HEK293 (cell line): ENCODE measurements around the gene ECSIT.

Experiments
- CTCF ChIP-seq: fragments of 450-650 bp; formaldehyde crosslinking; IDR thresholded peaks from 2 replicates; pipeline ENCODE4 v1.5.1; 2016; ENCODE audit warnings: missing biosample characterization, missing genetic modification characterization
- ZNF121 ChIP-seq: fragments of 450-650 bp; formaldehyde crosslinking; IDR thresholded peaks from 2 replicates; pipeline ENCODE4 v1.5.1; 2016; ENCODE audit warnings: missing biosample characterization, missing genetic modification characterization
- ZNF394 ChIP-seq: fragments of 450-650 bp; formaldehyde crosslinking; IDR thresholded peaks from 2 replicates; pipeline ENCODE4 v1.5.1; 2016; ENCODE audit warnings: missing biosample characterization, missing genetic modification characterization, mild to moderate bottlenecking, moderate library complexity, borderline replicate concordance

- TF ChIP-seq ZNF394 (tag by site-specific recombination) (no peak), CTCF (tag by site-specific recombination) (no peak), ZNF121 (tag by site-specific recombination) (no peak)
These were observed 24.4 kb downstream of the ECSIT start for GRCh38 chr19:11504502-11505031.
